GM04504 (cell line): ENCODE measurements around the gene STK32B.
"Not testable (repeated sequence)": the region's sequence is repeated elsewhere in the genome, so short reads cannot be mapped to it uniquely, and the experiment has no call there.

Experiments
- DNase-seq: peaks from one replicate; pipeline ENCODE4 v3.0.0-alpha.2; 2012; ENCODE audit warnings: low read depth

STK32B gene

GRCh38 chr4:5051278-5052203 is at the start of gene STK32B:
Gene STK32B, plus strand, starts transcription at chr4:5051480.
- DNase-seq = peak; percentile 66

GRCh38 chr4:5001641-5002040 is 49.6 kb upstream of the STK32B start:
- not testable (repeated sequence) for DNase-seq

- DNase-seq = no peak
Observed at GRCh38 chr4:5003372-5003857, 47.9 kb upstream of the STK32B start.

- no peak for DNase-seq
Observed at GRCh38 chr4:5003918-5004317, 47.4 kb upstream of the STK32B start.

- no peak for DNase-seq
Observed at GRCh38 chr4:5004496-5004895, 46.8 kb upstream of the STK32B start.

- DNase-seq = not testable (repeated sequence)
Observed at GRCh38 chr4:5006932-5007331, 44.3 kb upstream of the STK32B start.

GRCh38 chr4:5009796-5010195 is 41.5 kb upstream of the STK32B start:
- no peak for DNase-seq

GRCh38 chr4:5010984-5011383 is 40.3 kb upstream of the STK32B start:
- DNase-seq = no peak

GRCh38 chr4:5012244-5012898 is 38.9 kb upstream of the STK32B start:
- no peak for DNase-seq

- DNase-seq = no peak
Observed at GRCh38 chr4:5012958-5013357, 38.3 kb upstream of the STK32B start.

GRCh38 chr4:5014007-5014682 is 37.1 kb upstream of the STK32B start:
- no peak for DNase-seq

- DNase-seq = no peak
Observed at GRCh38 chr4:5018096-5018495, 33.2 kb upstream of the STK32B start.

GRCh38 chr4:5018603-5019002 is 32.7 kb upstream of the STK32B start:
- no peak for DNase-seq

- DNase-seq = no peak
Observed at GRCh38 chr4:5019274-5019673, 32.0 kb upstream of the STK32B start, which contains the start of gene CYTL1. Gene CYTL1, minus strand, starts transcription at chr4:5019458. Its CDS starts 13 bp downstream, at chr4:5019445.

GRCh38 chr4:5019796-5020195 is 31.5 kb upstream of the STK32B start:
- no peak for DNase-seq

- DNase-seq = no peak
Observed at GRCh38 chr4:5020341-5020740, 30.9 kb upstream of the STK32B start.

- DNase-seq = no peak
Observed at GRCh38 chr4:5021546-5021945, 29.7 kb upstream of the STK32B start.

GRCh38 chr4:5024673-5025072 is 26.6 kb upstream of the STK32B start:
- peak; percentile 63 for DNase-seq

- DNase-seq = no peak
Observed at GRCh38 chr4:5026371-5026770, 24.9 kb upstream of the STK32B start.

- no peak for DNase-seq
Observed at GRCh38 chr4:5027346-5027745, 23.9 kb upstream of the STK32B start.

- DNase-seq = no peak
Observed at GRCh38 chr4:5028480-5028879, 22.8 kb upstream of the STK32B start.

GRCh38 chr4:5029447-5029846 is 21.8 kb upstream of the STK32B start:
- no peak for DNase-seq

- no peak for DNase-seq
Observed at GRCh38 chr4:5030221-5030620, 21.1 kb upstream of the STK32B start.
